Heart right ventricle (tissue), 16 donors: ENCODE data around the gene TSPAN10. TPM values are rescaled to one million over a fixed set of nuclear protein-coding genes. Genes with fewer than 3 reads are reported as not detected.

Source experiments
- ATAC-seq, 8 donors: fragments of 200-7000 bp; cut with Tn5 transposase; one replicate each; pipeline ENCODE4 v1.9.1; 2020; ENCODE audit warnings: mild to moderate bottlenecking in 8 of 8, moderate library complexity in 8 of 8, moderate number of reproducible peaks in 1 of 8
- DNase-seq, 2 donors: peaks; one replicate each; pipeline ENCODE4 v3.0.0-alpha.2; 2020
- H3K27ac ChIP-seq, 10 donors: fragments of 200-600 bp; sonication (generic) in 2 of 10; one replicate each; pipeline versions ENCODE4 v1.5.0 to v1.8.0; 2020 to 2022; ENCODE audit warnings: mild to moderate bottlenecking in 3 of 10
- H3K27me3 ChIP-seq, 7 donors: fragments of 200-600 bp; one replicate each; pipeline ENCODE4 v1.8.0; 2021 to 2022; ENCODE audit warnings: mild to moderate bottlenecking in 2 of 7
- H3K36me3 ChIP-seq, 9 donors: fragments of 200-600 bp; sonication (generic) in 1 of 9; one replicate each; pipeline versions ENCODE4 v1.5.0 to v1.8.0; 2020 to 2022; ENCODE audit warnings: mild to moderate bottlenecking in 2 of 9
- H3K4me1 ChIP-seq, 9 donors: fragments of 200-600 bp; sonication (generic) in 1 of 9; one replicate each; pipeline versions ENCODE4 v1.5.0 to v1.8.0; 2020 to 2022; ENCODE audit warnings: mild to moderate bottlenecking in 4 of 9
- H3K4me3 ChIP-seq, 10 donors: fragments of 200-600 bp; sonication (generic) in 2 of 10; one replicate each; pipeline versions ENCODE4 v1.5.0 to v1.8.0; 2020 to 2022; ENCODE audit warnings: mild to moderate bottlenecking in 7 of 10, moderate library complexity in 2 of 10
- H3K9me3 ChIP-seq, 11 donors: fragments of 200-600 bp in 10 of 11; sonication (generic) in 2 of 11; one replicate each; pipeline versions ENCODE4 v1.5.0 to v1.8.0; 2013 to 2022; ENCODE audit warnings: mild to moderate bottlenecking in 2 of 11, control low read depth in 1 of 11, moderate library complexity in 1 of 11
- WGBS, 2 donors: extraction: QIAGEN DNeasy Blood & Tissue Kit; methylation state at CpG; one replicate each; pipeline ENCODE4 v1.1.7; 2013; ENCODE audit warnings: inconsistent platforms in 1 of 2; 5-methylcytosine and 5-hydroxymethylcytosine counted together
- intact Hi-C, 10 donors: fragments of 100-400 bp; cut with DNase I; formaldehyde crosslinking; loops; one replicate each; pipeline versions ENCODE4 v1.11.1 to v1.14.2; 2022
- polyA plus RNA-seq, 2 donors: library from polyadenylated mRNA; stranded (reverse); fragments of 200-250 nt; gene quantifications; one replicate each; pipeline ENCODE4 v1.2.3, GENCODE V29; 2013
- total RNA-seq, 10 donors: library from RNA; stranded (reverse); fragmentation: NEBNext Ultra II Directional in 3 of 10; extraction: Animal tissue kit (Norgen Biotek cat#: 25700) in 3 of 10; gene quantifications; one replicate each; pipeline versions ENCODE4 v1.2.1 to v1.2.4, GENCODE V29; 2021 to 2023
- TF ChIP-seq, protein P1 (sequence below), 9 donors: fragments of 200-600 bp; sonication (generic) in 2 of 9; IDR thresholded peaks; one replicate each; pipeline versions ENCODE4 v1.5.0 to v1.8.0; 2021 to 2022; ENCODE audit warnings: antibody characterized with exemption in 9 of 9, mild to moderate bottlenecking in 5 of 9, moderate library complexity in 1 of 9
- donor health status: Arrhythmogenic right ventricular cardiomyopathy.
- donor health status: ischemic (EF 13 %, LVEDD 7.1; RV severe dilation, severe dysfunction).
- donor health status: healthy with polysubstance abuse.
- donor health status: DM: no; HTN: yes; CAD: no.
- donor health status: DM: no; HTN: no; CAD: no.
- donor health status: ischemic (EF 25% LVEDD 6.9; RV normal size, moderate dysfunction).
- donor health status: ischemic (EF 25% LVEDD 5.7; RV mildly dilated, moderate dysfunction).
- donor health status: healthy.
- donor health status: DM: yes; HTN: yes; CAD: no.
- donor health status: Ischemic cardiomyopathy.
- donor health status: ischemic (EF 35%, LVEDD 5.7; RV mildly dilated, moderate dysfunction).
- donor health status: nonischemic (EF 11% LVEDD 7.7; RV severe dilation, severe dysfunction).
- donor health status: DM: yes; HTN: yes; CAD: no.
- donor health status: PGD.
- donor health status: ischemic (EF 29% LVEDD 5.4; RV normal size, mild dysfunction).
- donor health status: nonischemic (EF 23%, LVEDD 6.1; RV moderate dilation, normal function).

TSPAN10 gene
- total and polyA plus RNA-seq, 12 donors: 0.12 to 0.57 (median 0.25) TPM

DNA sequence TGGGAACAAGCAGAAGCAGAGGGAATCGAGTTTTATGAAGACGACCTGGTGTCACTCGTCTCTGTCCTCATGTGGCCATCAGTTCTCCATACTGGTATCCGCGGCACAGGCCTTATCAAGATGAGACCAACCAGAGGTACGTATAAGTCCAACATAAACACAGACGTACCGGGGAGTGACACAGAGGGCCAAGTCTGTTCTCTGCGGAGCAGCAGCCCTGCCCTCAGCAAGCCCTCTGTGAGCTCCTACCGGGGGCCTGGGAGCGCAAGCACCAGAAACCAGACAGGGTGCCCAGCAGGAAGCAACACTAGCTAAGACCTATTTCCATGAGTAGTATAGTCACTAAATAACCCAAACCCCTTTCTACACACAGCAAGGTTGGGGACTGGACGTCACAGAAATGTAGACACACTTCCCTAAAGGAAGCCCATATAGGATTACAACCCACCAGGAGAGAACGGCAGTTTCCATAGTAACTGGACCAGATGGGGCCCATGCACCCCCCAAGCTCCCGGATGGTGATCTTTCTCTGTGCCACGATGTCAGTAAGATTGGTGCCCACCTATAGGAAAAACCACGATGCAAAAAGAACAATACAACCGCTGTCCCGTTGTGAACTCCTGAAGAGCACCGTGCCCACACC, 45.7 kb downstream of the TSPAN10 start:
- Histone ChIP-seq H3K9me3 (no peaks in the 10 kb centered on the region), H3K4me1 (peaks cover 15 to 57% (median 32%) of the 10 kb centered on the region in 9 donors), H3K36me3 (peaks cover 0 to 41% (median 15%) of the 10 kb centered on the region in 9 donors), H3K4me3 (peak overlapping the region; percentile 64 to 100 (median 95)), H3K27ac (peak overlapping the region in 9 of 10 donors; percentile 56 to 96 (median 91)), H3K27me3 (no peaks in the 10 kb centered on the region)
- DNase-seq (no peak), ATAC-seq (no peak)
- intact Hi-C loops: loop anchor here in 1 of 10 donors (1.0 kb wide), 1 partner anchor 16 kb away; the partner anchor contains the start of genes CCDC137 and OXLD1
- TF ChIP-seq, protein P1, sequence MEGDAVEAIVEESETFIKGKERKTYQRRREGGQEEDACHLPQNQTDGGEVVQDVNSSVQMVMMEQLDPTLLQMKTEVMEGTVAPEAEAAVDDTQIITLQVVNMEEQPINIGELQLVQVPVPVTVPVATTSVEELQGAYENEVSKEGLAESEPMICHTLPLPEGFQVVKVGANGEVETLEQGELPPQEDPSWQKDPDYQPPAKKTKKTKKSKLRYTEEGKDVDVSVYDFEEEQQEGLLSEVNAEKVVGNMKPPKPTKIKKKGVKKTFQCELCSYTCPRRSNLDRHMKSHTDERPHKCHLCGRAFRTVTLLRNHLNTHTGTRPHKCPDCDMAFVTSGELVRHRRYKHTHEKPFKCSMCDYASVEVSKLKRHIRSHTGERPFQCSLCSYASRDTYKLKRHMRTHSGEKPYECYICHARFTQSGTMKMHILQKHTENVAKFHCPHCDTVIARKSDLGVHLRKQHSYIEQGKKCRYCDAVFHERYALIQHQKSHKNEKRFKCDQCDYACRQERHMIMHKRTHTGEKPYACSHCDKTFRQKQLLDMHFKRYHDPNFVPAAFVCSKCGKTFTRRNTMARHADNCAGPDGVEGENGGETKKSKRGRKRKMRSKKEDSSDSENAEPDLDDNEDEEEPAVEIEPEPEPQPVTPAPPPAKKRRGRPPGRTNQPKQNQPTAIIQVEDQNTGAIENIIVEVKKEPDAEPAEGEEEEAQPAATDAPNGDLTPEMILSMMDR (IDR thresholded peaks at IDR 0.05): no peak
- 34 to 40% methylated on average over 19 of the region's 19 CpGs for WGBS, 2 donors

DNA sequence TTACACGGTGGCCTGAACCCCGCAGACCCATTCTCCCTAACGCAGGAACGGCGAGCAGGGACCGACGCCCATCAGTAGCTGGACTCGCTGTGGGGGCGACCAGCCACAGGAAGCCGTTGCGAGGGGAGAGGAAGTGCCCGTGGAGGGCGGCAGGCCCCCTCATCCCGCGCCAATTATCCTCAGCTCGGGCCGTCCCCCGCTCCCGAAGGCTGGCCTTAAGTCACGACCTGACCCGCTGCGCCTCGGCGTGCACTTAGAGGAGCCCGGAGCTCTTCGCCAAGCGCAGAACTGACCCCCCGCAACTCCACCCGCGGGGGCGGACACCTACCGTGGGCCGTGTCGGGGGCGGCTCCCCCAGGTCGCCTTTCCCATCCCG, 46.2 kb downstream of the TSPAN10 start:
- H3K4me1 ChIP-seq: peaks cover 15 to 57% (median 32%) of the 10 kb centered on the region in 9 donors
- no peaks in the 10 kb centered on the region for H3K27me3 ChIP-seq
- peaks cover 0 to 46% (median 19%) of the 10 kb centered on the region in 9 donors for H3K36me3 ChIP-seq
- H3K9me3 ChIP-seq: no peaks in the 10 kb centered on the region
- intact Hi-C loops: loop anchor here in 1 of 10 donors (1.0 kb wide), 1 partner anchor 17 kb away; the partner anchor contains the start of genes CCDC137 and OXLD1
- peak overlapping the region in 9 of 10 donors; percentile 56 to 96 (median 91) for H3K27ac ChIP-seq
- DNase-seq (no peak), ATAC-seq (peak in 7 of 8 donors; percentile 2 to 29 (median 16))
- H3K4me3 ChIP-seq: peak overlapping the region; percentile 64 to 100 (median 95)
- TF ChIP-seq, protein P1 (IDR thresholded peaks at IDR 0.05): no peak
- 0 to 1% methylated on average over 37 of the region's 37 CpGs for WGBS, 2 donors

DNA sequence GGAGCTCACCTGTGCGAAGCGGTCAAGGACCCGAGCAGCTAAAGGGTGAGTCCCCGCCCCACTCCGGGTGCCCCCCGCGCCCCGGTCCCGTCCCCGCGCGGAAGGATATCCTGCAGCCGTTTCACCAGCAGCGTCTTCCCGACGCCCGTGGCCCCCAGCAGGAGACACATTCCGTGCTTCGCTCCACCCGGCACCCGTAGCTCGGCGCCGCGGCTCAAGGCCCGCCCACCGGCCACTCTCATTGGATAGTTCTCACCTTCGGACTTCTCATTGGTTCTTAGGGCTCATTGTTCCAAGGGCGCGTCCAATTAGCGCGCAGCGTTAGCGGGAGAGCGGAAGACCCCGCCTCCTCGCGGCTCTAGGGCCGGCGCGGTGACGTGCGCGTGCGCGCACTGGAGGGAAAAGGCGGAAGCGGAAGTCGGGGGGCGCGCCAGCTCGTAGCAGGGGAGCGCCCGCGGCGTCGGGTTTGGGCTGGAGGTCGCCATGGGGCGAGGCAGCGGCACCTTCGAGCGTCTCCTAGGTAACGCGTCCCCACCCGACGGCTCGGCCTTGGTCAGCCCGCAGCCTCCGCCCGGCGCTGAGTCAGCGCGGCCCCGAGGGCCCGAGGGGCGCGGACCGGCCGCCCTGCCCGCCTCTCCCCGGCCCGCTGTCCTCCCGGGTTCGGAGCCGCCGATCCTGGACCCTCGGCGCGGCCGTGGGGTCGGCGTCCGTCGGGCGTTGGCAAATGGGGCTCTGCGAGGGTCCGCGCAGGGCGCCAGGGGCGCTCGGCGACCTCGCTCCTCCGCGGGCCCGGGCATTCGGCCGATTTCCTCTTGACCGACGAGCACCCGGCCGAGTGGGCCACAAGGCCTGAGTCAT, 46.8 kb downstream of the TSPAN10 start, which contains the start of the genes ARL16 and HGS:
Gene ARL16 (minus strand): TSS at position 214 of the 858 bp plus-strand sequence. CDS start 44 bp downstream, at position 170.
Gene HGS (plus strand): TSS at position 428 of the 858 bp plus-strand sequence. CDS start 56 bp downstream, at position 484.
- peaks cover 0 to 52% (median 25%) of the 10 kb centered on the region in 9 donors for H3K36me3 ChIP-seq
- 0 to 1% methylated on average over 97 to 112 of the region's 112 CpGs for WGBS, 2 donors
- ATAC-seq (peak; percentile 95 to 99 (median 99)), DNase-seq (peak; percentile 98)
- TF ChIP-seq, protein P1 (IDR thresholded peaks at IDR 0.05): no peak
- peak within 1 kb of the TSS; percentile 71 to 100 (median 95) for H3K4me3 ChIP-seq
- H3K27ac ChIP-seq: peak within 1 kb of the TSS in 9 of 10 donors; percentile 74 to 96 (median 91)
- no peaks in the 10 kb centered on the region for H3K27me3 ChIP-seq
- H3K9me3 ChIP-seq: no peaks in the 10 kb centered on the region
- peaks cover 15 to 57% (median 32%) of the 10 kb centered on the region in 9 donors for H3K4me1 ChIP-seq
- intact Hi-C loops: loop anchor here in 1 of 10 donors (1.0 kb wide), 1 partner anchor 18 kb away; the partner anchor contains the start of genes CCDC137 and OXLD1

DNA sequence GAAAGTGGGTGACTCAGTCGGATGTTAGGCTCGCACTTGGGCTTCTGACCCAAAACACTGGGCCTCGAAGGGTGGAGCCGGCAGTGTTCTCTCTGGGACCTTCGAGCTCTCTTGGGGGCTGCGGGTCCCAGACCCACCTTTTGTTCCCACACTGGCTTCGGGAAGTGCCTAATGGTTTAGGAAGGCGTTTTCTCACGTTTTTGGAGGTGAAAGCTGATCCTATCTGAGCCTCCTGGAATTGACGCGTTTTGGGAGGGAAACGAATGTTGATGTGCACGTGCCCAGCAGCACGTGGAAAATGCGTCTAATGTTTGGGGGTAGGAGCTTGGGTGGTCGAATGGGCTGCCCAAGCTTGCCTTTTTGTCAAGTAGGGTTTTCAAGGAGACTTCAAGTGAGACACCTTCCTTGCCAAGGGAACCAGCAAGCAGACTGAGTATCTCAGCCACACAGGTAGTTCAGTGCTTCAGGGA, 47.5 kb downstream of the TSPAN10 start:
- Histone ChIP-seq H3K4me1 (peaks cover 15 to 55% (median 32%) of the 10 kb centered on the region in 9 donors), H3K27ac (peak overlapping the region in 9 of 10 donors; percentile 74 to 96 (median 91)), H3K4me3 (peak overlapping the region; percentile 71 to 100 (median 95)), H3K27me3 (no peaks in the 10 kb centered on the region), H3K36me3 (peaks cover 0 to 59% (median 31%) of the 10 kb centered on the region in 9 donors), H3K9me3 (no peaks in the 10 kb centered on the region)
- intact Hi-C loops: no loop called here
- TF ChIP-seq, protein P1 (IDR thresholded peaks at IDR 0.05): no peak
- ATAC-seq: peak in 1 of 8 donors; percentile 39
- 2 to 6% methylated on average over 16 of the region's 16 CpGs for WGBS, 2 donors
- DNase-seq: no peak
